GM12872 (cell line): Measurements from ENCODE around the gene TBX2.

ENCODE experiments used
- CTCF ChIP-seq: IDR thresholded peaks from 3 replicates; pipeline ENCODE4 v1.5.1; 2011; ENCODE audit warnings: low read depth, mild to moderate bottlenecking, low read length, moderate library complexity; ENCODE audit not compliant: insufficient read depth

TBX2 gene

GRCh38 chr17:61402978-61403800, 3.5 kb downstream of the TBX2 start:
- TF ChIP-seq CTCF, result no peak

DNA sequence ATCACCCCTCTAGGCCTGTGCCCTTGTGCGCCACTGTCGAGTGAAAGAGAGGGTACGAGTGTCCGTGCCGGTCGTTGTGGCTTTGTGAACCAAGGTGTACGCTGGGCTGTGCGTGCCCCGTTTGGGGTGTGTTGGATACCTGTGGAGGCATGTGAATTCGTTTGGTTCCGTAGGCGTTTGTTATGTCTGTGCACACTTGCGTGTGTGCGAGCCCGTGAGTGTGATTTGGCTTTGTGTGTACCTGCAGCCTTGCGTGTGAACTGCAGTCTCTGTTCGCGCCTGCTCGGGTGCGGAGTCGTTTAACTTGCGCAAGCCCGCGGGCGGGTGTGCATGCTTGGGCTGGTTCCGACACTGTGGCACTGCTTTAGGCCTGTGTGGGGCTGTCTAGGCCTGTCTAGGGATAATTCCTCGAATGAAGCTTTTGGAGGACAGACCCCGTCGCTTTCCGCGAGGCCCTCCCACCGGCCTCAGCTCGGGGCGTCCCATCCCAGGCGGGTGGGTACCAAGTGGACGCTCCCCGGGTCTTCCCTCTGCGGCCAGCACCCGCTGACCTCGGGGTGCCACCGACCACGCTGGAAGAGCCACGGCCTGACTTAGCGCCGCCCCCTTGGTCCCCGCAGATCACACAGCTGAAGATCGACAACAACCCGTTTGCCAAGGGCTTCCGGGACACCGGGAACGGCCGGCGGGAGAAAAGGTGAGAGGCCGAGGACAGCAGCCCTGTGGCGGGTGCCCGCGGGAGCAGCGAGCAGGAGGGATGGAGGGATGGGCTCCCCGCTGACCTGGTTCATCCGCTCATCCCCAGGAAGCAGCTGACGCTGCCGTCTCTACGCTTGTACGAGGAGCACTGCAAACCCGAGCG, 4.4 kb downstream of the TBX2 start:
- no peak for TF ChIP-seq CTCF

DNA sequence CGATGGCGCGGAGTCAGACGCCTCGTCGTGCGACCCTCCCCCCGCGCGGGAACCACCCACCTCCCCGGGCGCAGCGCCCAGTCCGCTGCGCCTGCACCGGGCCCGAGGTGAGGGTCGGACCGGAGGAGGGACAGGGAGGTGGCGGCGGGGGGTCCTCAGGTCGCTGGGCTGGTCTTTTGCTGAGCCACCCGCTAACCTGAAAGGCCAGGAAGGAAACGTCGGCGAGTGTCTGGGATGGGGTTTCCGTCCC, 4.9 kb downstream of the TBX2 start:
- TF ChIP-seq CTCF, result no peak

- TF ChIP-seq CTCF, result no peak
Observed at GRCh38 chr17:61404913-61405685, 5.5 kb downstream of the TBX2 start.

- TF ChIP-seq CTCF, result no peak
Observed at GRCh38 chr17:61405686-61406536, 6.3 kb downstream of the TBX2 start.

DNA sequence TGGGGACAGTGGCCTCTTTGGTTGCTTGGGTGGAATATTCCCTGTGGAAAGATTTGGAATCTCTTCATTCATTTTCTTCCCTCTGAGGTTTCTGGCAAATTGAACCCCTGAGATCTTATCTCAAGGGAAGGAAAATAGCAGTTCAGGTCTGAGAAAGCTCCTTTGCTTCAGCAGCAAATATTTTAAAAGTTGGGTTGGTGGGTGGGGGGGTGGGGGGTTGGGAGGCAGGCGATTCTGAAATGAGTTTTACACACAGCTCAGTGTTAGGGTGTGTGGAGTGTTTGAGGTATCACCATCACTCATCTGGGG, 6.8 kb downstream of the TBX2 start:
- no peak for TF ChIP-seq CTCF
